Breast epithelium (tissue), 4 donors: ENCODE data around the gene ARL6IP4. TPM values are rescaled to one million over a fixed set of nuclear protein-coding genes. Genes with fewer than 3 reads are reported as not detected.

Experiments
- DNase-seq, 2 donors: peaks; one replicate each; pipeline ENCODE4 v3.0.0-alpha.2; 2019; ENCODE audit warnings: low spot score in 2 of 2
- H3K27ac ChIP-seq, 2 donors: fragments of 200-600 bp; sonication (generic) in 1 of 2; one replicate each; pipeline ENCODE4 v1.5.1; 2016 to 2019; ENCODE audit warnings: mild to moderate bottlenecking in 1 of 2
- H3K27me3 ChIP-seq, 2 donors: fragments of 200-600 bp; sonication (generic) in 1 of 2; one replicate each; pipeline versions ENCODE4 v1.5.1 to v1.6.0; 2017 to 2019; ENCODE audit warnings: control low read depth in 1 of 2, mild to moderate bottlenecking in 1 of 2
- H3K36me3 ChIP-seq: fragments of 200-600 bp; one replicate; pipeline ENCODE4 v1.5.1; 2019
- H3K4me1 ChIP-seq, 2 donors: fragments of 200-600 bp; sonication (generic); one replicate each; pipeline ENCODE4 v1.5.1; 2016 to 2019; ENCODE audit warnings: control low read depth in 1 of 2
- H3K4me3 ChIP-seq, 3 donors: fragments of 200-600 bp; sonication (generic); 1 replicate in 2 of 3; 2 replicates in 1 of 3; pipeline ENCODE4 v1.5.1; 2016 to 2019; ENCODE audit warnings: mild to moderate bottlenecking in 3 of 3, moderate library complexity in 2 of 3
- H3K9me3 ChIP-seq, 2 donors: fragments of 200-600 bp; sonication (generic) in 1 of 2; one replicate each; pipeline ENCODE4 v1.5.1; 2016 to 2019; ENCODE audit warnings: control low read depth in 1 of 2
- POLR2A ChIP-seq: fragments of 450-650 bp; IDR thresholded peaks from one replicate; pipeline ENCODE4 v1.6.1; 2016; ENCODE audit warnings: antibody characterized with exemption, mild to moderate bottlenecking, moderate library complexity
- POLR2AphosphoS5 ChIP-seq, 3 donors: sonication (generic); formaldehyde crosslinking; IDR thresholded peaks; one replicate each; pipeline ENCODE4 v1.6.1; 2017; ENCODE audit warnings: antibody characterized with exemption in 3 of 3
- intact Hi-C: fragments of 100-400 bp; cut with DNase I; formaldehyde crosslinking; loops from one replicate; pipeline ENCODE4 v1.15.1; 2023; ENCODE audit warnings: low total_unique reads
- total RNA-seq, 3 donors: library from RNA; depleted of rRNA; stranded (reverse); fragments of >200 nt; gene quantifications; one replicate each; pipeline ENCODE4 v1.1.0, GENCODE V29; 2016
- TF ChIP-seq, protein P1 (sequence below), 3 donors: fragments of 450-650 bp; IDR thresholded peaks; one replicate each; pipeline ENCODE4 v1.5.1; 2016 to 2017; ENCODE audit warnings: antibody characterized with exemption in 3 of 3, mild to moderate bottlenecking in 3 of 3, moderate library complexity in 3 of 3

The ARL6IP4 gene
- total RNA-seq, 3 donors from 2014 or later, result 196 to 279 (median 234) TPM

DNA sequence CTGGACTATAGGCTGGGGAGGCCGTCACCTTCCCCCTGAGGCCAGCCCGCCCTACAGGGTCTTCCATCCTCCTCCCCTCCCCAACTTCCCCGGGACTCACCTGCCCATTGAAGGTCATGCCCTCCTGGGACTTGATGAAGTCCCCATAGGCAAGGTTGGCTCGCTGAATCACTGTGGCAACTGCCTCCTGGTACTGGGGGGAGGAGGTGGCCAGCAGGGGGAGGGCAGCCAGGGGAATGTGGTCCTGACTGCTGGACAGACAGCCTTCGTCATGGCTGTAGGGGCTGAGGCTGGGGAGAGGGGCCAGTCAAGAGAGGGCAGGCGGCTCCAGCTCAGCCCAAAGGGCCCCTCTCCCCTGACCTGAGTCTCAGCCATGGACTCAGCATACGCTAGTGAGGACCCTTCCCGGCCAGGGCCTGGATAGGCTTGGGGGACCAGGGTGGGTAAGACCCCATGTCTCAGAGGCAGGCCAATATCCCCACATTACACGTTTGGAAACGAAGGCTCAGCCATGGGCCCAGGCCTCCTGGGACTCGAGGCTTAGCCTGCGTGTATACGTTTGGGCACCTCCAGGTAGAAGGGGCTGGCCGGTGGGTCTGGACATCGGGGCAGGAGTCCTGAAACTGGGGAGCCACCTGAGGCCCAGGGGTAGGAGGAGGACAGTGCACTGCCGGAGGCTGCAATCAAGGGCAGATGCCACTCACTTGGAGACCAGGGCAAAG, 16.3 kb downstream of the ARL6IP4 start:
- no peaks in the 10 kb centered on the region for H3K36me3 ChIP-seq
- no peak overlapping the region for H3K27ac ChIP-seq

DNA sequence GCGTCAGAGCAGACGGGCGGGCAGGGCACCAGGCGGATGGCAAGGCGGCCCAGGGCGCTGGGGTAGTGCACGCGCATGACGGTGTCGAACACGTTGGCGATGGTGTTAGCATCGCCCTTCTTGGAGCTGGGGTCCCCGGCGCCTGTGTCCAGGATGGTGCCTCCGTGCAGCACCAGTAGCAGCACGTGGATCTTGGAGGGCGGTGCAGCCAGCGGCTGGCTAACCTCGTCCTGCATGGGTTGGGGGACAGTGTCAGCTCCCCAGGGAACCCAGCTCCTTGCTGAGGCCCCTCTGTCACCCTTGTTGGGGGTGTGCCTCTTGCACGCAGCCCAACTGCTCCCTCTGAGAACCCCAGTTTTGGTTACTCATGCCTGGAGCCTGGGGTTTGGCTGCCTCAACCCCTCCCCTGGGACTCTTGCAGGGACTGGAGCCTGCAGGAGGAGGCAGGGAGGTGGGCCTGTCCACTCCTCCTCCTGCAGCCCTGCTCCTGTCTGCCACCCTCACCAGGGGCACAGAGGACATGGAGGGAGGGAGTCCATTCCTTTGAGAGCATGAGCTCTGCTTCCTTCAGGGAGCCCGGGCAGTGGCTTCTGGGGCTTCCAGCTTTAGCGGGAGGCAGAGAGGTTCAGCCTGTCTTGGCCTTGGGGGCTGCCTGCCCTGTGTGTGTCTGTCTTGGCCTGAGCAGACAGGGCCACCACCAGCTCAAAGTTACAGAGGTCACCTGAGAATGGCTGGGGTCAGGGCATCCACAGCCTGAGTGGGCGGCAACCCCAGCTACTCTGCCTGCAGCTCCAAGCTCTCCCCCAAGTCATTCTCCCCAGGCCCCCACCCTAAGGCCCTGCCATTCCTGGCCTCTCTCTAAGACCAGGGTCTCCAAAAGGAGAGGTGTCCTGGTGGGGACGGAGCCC, 17.1 kb downstream of the ARL6IP4 start:
- peaks cover 0 to 3% of the 10 kb centered on the region in 2 donors for H3K4me1 ChIP-seq
- no peak overlapping the region for H3K27ac ChIP-seq
- no peaks in the 10 kb centered on the region for H3K9me3 ChIP-seq
- no peak for DNase-seq
- TF ChIP-seq, protein P1, sequence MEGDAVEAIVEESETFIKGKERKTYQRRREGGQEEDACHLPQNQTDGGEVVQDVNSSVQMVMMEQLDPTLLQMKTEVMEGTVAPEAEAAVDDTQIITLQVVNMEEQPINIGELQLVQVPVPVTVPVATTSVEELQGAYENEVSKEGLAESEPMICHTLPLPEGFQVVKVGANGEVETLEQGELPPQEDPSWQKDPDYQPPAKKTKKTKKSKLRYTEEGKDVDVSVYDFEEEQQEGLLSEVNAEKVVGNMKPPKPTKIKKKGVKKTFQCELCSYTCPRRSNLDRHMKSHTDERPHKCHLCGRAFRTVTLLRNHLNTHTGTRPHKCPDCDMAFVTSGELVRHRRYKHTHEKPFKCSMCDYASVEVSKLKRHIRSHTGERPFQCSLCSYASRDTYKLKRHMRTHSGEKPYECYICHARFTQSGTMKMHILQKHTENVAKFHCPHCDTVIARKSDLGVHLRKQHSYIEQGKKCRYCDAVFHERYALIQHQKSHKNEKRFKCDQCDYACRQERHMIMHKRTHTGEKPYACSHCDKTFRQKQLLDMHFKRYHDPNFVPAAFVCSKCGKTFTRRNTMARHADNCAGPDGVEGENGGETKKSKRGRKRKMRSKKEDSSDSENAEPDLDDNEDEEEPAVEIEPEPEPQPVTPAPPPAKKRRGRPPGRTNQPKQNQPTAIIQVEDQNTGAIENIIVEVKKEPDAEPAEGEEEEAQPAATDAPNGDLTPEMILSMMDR (IDR thresholded peaks at IDR 0.05), result no peak
- TF ChIP-seq POLR2A (no peak), POLR2AphosphoS5 (IDR thresholded peaks at IDR 0.05) (no peak)
- no peak overlapping the region for H3K4me3 ChIP-seq
- H3K27me3 ChIP-seq, result no peaks in the 10 kb centered on the region
- intact Hi-C loops, result no loop called here
- no peaks in the 10 kb centered on the region for H3K36me3 ChIP-seq

More for the DNA sequence above, 16.3 kb downstream of the ARL6IP4 start:
- Histone ChIP-seq H3K4me1 (peaks cover 0 to 3% of the 10 kb centered on the region in 2 donors), H3K9me3 (no peaks in the 10 kb centered on the region), H3K4me3 (no peak overlapping the region), H3K27me3 (no peaks in the 10 kb centered on the region)
- no peak for DNase-seq
- TF ChIP-seq POLR2A, result no peak
- TF ChIP-seq POLR2AphosphoS5 (IDR thresholded peaks at IDR 0.05), result no peak
- TF ChIP-seq, protein P1 (IDR thresholded peaks at IDR 0.05), result no peak
- intact Hi-C loops, result no loop called here

DNA sequence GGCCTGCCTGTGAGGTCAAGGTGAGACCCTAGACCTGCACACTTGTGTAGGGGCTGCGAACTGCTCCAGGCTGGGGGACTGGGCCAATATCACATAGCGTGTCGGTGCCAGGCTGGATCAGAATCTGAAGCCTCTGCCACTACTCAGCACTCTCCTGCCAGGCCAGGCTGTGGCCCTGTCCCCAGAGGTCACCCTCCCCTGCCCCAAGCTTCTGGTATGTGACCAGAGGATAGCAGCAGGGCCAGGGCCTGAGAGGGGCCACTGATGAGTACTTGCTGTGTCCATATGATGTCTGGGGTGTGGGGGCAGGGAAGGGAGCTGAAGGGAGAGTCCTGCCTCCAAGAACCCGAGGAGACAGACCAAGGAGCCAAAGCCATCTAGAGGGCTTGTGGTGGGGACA, 17.8 kb downstream of the ARL6IP4 start:
- TF ChIP-seq POLR2A (no peak), POLR2AphosphoS5 (IDR thresholded peaks at IDR 0.05) (no peak)
- TF ChIP-seq, protein P1 (IDR thresholded peaks at IDR 0.05), result no peak
- Histone ChIP-seq H3K4me3 (no peak overlapping the region), H3K27ac (no peak overlapping the region), H3K9me3 (no peaks in the 10 kb centered on the region), H3K4me1 (peaks cover 0 to 3% of the 10 kb centered on the region in 2 donors), H3K27me3 (no peaks in the 10 kb centered on the region), H3K36me3 (no peaks in the 10 kb centered on the region)
- intact Hi-C loops, result no loop called here
- no peak for DNase-seq

DNA sequence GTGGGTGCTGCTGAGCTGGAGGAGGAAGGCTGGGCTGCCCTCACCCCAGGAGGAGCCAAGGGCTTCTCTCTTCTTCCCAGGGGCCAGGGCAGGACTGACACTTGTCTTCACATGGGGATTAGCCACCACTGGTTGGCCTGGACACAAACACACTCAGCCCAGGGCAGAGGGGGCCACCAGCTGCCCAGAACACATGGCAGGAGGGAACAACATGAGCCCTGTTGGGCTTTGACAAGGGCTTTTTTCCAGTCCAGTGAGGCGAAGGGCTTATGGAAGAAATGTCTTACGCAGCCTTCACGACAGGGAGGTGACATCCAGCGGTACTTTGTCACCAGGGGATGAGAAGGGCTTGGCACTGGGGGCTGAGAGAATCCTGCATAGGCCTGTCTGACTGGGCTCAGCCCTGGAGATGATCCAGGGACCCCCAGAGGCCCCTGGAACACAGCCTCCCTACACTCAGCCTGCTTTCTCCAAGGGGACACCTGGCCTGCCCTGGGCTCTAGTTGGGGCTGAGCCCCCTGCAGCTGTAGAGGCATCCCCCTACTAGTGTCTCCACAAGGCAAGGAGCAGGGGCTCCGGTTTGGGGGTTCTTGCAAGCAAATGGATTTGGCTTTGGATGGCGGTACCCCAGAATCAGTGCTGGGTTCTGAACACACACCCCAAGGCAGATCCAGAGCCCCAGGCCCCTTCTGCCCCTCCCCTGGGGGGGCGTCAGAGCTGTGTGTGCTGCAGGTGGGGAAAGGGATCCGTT, 18.9 kb downstream of the ARL6IP4 start:
- no peaks in the 10 kb centered on the region for H3K27me3 ChIP-seq
- no peak overlapping the region for H3K4me3 ChIP-seq
- H3K9me3 ChIP-seq, result no peaks in the 10 kb centered on the region
- no peak for DNase-seq
- H3K4me1 ChIP-seq, result peaks cover 0 to 3% of the 10 kb centered on the region in 2 donors
- intact Hi-C loops, result no loop called here
- no peaks in the 10 kb centered on the region for H3K36me3 ChIP-seq
- TF ChIP-seq, protein P1 (IDR thresholded peaks at IDR 0.05), result no peak
- no peak overlapping the region for H3K27ac ChIP-seq
